Fibroblast of gingiva (primary cell): ENCODE data around the gene ZNF670.
A peak's percentile ranks its signal among the peaks of the same experiment; 100 is the strongest.
"Not testable (repeated sequence)": the region's sequence is repeated elsewhere in the genome, so short reads cannot be mapped to it uniquely, and the experiment has no call there.

ENCODE experiments used
- DNase-seq: peaks from one replicate; pipeline ENCODE4 v3.0.0-alpha.2; 2011; ENCODE audit warnings: low read depth

Gene ZNF670

GRCh38 chr1:247078258-247079140, at the start of gene ZNF670:
ZNF670 (minus strand) TSS chr1:247078811; CDS start chr1:247078596, 215 bp downstream.
- DNase-seq, result peak; percentile 93

GRCh38 chr1:247127519-247128282, 49.1 kb upstream of the ZNF670 start:
- not testable (repeated sequence) for DNase-seq

GRCh38 chr1:247126601-247127000, 48.0 kb upstream of the ZNF670 start:
- DNase-seq, result not testable (repeated sequence)

- DNase-seq, result not testable (repeated sequence)
Observed at GRCh38 chr1:247126166-247126565, 47.6 kb upstream of the ZNF670 start.

- no peak for DNase-seq
Observed at GRCh38 chr1:247121382-247121781, 42.8 kb upstream of the ZNF670 start.

GRCh38 chr1:247120408-247120668, 41.7 kb upstream of the ZNF670 start:
- not testable (repeated sequence) for DNase-seq

- no peak for DNase-seq
Observed at GRCh38 chr1:247119600-247120407, 41.2 kb upstream of the ZNF670 start.

- DNase-seq, result no peak
Observed at GRCh38 chr1:247118946-247119446, 40.4 kb upstream of the ZNF670 start.

- DNase-seq, result no peak
Observed at GRCh38 chr1:247115545-247115944, 36.9 kb upstream of the ZNF670 start.

- DNase-seq, result no peak
Observed at GRCh38 chr1:247115141-247115510, 36.5 kb upstream of the ZNF670 start.

GRCh38 chr1:247114351-247115140, 35.9 kb upstream of the ZNF670 start:
- no peak for DNase-seq

- DNase-seq, result no peak
Observed at GRCh38 chr1:247113733-247114271, 35.2 kb upstream of the ZNF670 start.

GRCh38 chr1:247113094-247113497, 34.5 kb upstream of the ZNF670 start:
- DNase-seq, result no peak

- DNase-seq, result no peak
Observed at GRCh38 chr1:247112479-247112781, 33.8 kb upstream of the ZNF670 start.

- peak; percentile 73 for DNase-seq
Observed at GRCh38 chr1:247111700-247112478, 33.3 kb upstream of the ZNF670 start.

GRCh38 chr1:247111259-247111699, 32.7 kb upstream of the ZNF670 start:
- no peak for DNase-seq

GRCh38 chr1:247110627-247111258, 32.1 kb upstream of the ZNF670 start:
- no peak for DNase-seq

- DNase-seq, result no peak
Observed at GRCh38 chr1:247107694-247108093, 29.1 kb upstream of the ZNF670 start.

- no peak for DNase-seq
Observed at GRCh38 chr1:247105966-247106365, 27.4 kb upstream of the ZNF670 start.

- DNase-seq, result no peak
Observed at GRCh38 chr1:247104965-247105364, 26.4 kb upstream of the ZNF670 start.
